IPS-NIHi7 (cell line): Measurements from ENCODE around the gene PCDH1.
A peak's percentile ranks its signal among the peaks of the same experiment; 100 is the strongest.
"Not testable (repeated sequence)": the region's sequence is repeated elsewhere in the genome, so short reads cannot be mapped to it uniquely, and the experiment has no call there.

Experiments
- DNase-seq: peaks from one replicate; pipeline ENCODE4 v3.0.0; 2012; ENCODE audit warnings: mixed read lengths; ENCODE audit errors: extremely low spot score

PCDH1 gene

DNA sequence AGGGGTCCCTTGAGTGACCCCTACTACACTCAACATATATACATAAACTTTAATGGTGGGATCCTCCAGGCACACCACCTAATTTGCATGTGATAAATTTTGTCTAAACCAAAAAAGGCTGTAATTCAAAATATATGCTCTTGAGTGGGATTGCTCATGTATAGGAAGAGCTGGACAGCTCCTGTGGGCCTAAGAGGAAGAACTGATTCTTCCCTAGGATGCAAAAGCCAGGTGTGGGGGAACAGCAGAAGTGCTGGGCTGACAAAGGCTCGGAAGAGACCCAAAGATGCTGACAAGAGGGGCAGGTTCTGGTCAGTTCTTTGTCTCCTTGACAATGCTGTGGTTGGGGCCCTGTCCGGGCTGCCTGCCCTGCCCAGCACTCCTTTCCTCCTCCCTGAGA lies 43.9 kb downstream of the PCDH1 start:
- no peak for DNase-seq

DNA sequence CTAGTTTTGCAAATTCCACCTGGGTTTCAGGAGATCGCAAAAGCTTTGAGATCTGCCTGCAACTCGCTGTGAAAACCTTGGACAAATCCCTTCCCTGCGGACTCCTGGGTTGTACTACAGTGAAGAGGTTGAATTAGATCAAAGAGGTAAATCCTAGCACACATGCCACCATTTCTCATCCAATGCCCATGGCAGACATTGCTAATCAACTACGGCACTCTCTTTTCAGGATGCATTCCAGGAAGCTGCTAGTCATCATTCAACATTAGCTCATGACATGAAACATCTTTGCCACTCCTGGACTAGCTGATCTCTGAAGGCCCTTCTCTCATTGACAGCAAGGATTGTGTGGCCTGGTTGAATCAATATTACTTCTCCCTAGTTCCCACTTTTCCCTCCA lies 46.1 kb downstream of the PCDH1 start:
- no peak for DNase-seq

DNA sequence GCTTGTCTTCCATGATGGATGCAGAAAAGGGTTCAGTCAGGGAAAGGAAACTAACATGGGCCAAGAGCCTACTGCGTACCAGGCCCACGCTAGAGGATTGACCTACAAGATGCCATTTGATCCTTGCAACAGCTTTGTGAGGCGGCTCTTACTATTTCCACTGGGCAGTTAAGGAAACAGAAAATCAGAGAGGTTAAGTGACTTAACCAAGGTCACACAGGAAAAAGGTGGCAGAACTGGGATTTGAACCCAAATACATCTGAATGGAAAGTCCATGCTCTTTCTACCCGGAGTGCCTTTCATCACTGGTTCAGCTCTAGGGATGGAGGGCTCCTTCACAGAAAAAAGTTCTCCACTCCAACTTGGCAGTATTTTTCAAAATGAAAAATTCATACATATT lies 50.0 kb downstream of the PCDH1 start:
- no peak for DNase-seq

GRCh38 chr5:141826674-141827073 lies 51.5 kb downstream of the PCDH1 start:
- DNase-seq: no peak

DNA sequence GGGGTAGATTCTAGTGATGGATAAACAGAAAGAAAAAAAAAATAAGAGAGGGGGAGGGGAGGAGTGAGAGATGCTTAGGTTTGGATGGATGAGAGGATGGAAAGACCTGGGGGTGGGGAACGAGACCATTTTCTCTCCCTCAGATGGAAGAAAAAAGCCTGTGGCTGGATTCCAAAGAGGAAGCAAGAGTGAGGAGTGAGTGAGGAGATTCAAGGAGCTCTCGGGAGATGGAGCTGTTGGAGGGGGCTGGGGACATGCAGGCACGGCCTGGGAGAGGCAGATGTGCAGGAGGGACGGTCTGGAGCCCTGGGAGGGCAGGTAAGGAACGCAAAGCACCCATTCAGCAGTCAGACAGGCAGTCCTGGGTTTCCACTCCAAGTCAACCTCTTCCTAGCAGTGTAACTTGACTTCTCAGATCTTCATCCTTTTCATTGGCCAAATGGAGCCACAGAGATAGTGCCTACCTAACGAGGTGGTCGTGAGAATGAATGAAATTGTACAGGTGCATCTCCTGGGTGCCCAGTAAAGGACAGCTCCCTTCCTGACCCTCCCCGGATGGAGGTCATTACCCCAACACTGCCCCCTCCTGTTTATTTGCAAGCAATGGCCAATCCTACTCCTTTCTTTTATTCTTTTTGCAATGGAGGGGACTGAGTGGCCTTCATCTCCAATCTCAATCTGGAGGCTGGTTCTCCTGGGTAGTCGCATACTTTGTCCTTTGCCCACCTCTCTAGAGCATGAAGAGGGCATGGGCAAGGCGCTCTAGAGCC lies 52.2 kb downstream of the PCDH1 start:
- DNase-seq: peak; percentile 80

- no peak for DNase-seq
Measured at GRCh38 chr5:141825241-141825671, 53.0 kb downstream of the PCDH1 start.

- no peak for DNase-seq
Measured at GRCh38 chr5:141824717-141825116, 53.5 kb downstream of the PCDH1 start.

DNA sequence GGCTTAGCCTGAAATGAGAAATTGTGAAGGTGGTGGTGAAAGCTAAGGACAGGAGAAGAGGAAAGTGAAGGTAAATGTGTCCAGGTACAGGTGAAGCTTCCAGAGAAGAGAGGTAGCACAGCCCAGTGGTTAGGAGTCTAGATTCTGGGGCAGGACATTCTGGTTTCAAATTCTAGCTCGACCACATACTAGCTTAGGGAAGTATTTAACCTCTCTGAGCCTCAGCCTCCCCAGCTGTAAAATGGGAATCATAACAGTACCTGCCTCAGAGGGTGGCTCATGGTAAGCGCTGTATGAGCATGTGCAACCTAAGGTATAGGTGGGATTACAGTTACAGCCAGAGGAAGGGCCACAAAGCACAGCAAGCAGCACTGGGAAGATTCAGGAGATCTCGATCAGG lies 55.2 kb downstream of the PCDH1 start:
- no peak for DNase-seq

DNA sequence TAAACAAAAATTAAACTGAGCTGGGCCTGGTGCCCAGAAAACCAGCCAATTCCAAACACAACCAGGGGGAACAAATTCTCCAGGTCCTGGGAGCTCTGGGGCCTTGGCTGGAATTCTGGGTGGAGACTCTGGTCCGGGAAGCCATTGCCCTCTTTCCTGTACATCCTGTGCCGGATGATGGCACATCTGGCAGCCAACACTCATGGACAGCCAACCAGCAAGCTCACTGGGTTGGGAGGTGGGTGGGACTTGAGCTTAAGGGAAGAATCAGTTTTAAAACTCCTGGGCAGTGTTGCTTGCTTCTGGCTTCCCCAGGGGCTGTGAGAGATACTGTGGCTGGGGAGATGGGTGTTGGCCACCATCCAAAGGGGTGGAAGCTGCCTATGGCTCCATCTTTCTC lies 56.1 kb downstream of the PCDH1 start:
- DNase-seq: no peak

DNA sequence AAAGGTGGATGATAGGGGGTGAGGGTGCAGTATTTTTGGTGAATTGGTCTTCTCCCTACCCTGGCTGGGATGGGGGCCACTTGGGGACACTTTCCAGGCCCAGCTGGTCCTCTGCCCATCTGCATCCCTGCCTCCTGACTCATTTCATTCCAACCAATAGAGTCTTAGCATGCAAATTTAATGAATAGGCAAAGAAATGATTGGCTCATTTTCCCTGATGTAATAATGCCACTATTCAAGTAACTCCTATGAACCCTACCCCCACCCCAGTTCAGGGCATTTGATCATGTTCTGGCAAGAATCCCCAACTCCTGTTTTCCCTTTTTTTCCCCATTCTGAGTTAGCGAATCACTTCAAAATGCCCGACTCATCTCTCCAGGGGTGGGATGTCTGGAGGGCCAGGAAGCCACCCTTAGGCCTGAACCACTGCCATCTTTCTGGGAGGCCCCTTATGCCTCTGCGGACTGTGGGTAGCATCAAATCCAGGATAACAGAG lies 56.7 kb downstream of the PCDH1 start:
- peak; percentile 69 for DNase-seq

DNA sequence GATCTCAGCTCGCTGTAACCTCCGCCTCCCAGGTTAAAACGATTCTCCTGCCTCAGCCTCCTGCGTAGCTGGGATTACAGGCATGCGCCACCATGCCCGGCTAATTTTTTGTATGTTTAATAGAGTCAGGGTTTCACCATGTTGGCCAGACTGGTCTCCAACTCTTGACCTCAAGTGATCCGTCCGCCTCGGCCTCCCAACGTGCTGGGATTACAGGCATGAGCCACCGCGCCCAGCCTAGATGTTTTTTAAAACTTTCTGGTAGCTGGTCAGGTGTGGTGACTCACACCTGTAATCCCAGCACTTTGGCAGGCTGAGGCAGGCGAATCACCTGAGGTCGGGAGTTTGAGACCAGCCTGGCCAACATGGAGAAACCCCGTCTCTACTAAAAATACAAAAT lies 57.5 kb downstream of the PCDH1 start:
- DNase-seq: not testable (repeated sequence)

GRCh38 chr5:141817631-141818030 lies 60.6 kb downstream of the PCDH1 start:
- DNase-seq: no peak

DNA sequence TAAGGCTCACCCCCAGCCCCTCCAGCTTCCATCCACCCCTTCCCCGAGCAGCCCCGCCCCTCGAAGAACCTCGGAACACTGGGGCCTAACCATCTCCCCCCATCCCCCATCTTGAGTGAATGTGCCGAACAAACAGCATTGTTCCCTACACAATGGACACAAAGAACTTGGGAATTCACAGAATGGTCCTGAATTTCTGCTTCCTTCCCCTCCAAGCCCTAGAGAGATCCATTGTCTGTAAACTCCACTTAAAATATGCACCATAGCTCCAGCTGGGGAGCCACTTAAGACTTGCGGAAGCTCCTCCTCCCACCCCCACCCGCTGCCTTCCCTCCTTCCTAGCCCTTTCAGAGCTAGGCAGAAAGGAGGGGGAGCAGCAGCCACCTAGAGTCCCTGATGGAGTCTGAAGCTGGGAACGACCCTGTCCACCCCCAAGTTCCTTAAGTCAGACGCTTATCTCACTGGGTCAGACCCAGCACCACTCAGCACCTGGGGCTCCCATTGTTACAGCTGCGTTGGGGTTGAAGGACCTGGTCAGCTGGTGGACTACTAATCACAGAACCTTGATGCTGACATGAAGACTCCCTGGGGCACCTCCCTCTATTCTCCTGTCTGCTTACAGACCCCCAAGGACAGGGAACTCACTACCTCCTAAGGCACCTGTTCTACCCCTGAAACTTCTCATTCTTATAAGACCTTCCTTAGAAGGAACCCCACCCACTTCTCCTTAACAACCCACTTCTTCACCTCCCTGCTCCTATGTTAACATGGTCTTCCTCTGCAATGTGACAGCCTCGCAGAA lies 61.4 kb downstream of the PCDH1 start:
- DNase-seq: peak; percentile 88

DNA sequence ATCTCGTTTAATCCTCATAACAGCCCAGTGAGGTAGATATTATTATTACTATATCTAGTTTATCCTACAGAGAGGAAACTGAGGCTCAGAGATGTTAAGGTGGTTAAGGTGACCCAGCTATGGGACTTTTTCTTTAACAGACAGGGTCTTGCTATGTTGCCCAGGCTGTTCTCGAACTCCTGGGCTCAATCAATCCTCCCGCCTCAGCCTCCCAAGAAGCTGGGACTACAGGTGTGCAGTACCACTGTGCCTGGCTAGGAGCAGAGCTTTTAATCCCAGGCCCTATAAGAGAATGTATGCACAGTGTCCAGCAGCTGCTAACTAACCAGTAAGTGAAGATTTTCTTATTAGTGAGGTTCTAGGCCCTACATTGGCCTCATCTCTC lies 62.4 kb downstream of the PCDH1 start:
- no peak for DNase-seq

GRCh38 chr5:141815051-141815795 lies 63.0 kb downstream of the PCDH1 start:
- DNase-seq: no peak

GRCh38 chr5:141814064-141814964 lies 63.9 kb downstream of the PCDH1 start:
- DNase-seq: peak; percentile 89

- no peak for DNase-seq
Measured at GRCh38 chr5:141812512-141812911, 65.7 kb downstream of the PCDH1 start.

GRCh38 chr5:141811287-141812155 lies 66.7 kb downstream of the PCDH1 start:
- peak; percentile 73 for DNase-seq

- DNase-seq: no peak
Measured at GRCh38 chr5:141810702-141811101, 67.5 kb downstream of the PCDH1 start.
